ENCODE data around the gene NOS1AP.

NOS1AP gene

GRCh38 chr1:162033428-162033827, 36.1 kb upstream of the NOS1AP start:
- CTCF ChIA-PET, result interaction anchor here (3.0 kb wide), 1 partner anchor 241 kb away, joined by 20 read pairs; no protein-coding TSS in a partner anchor
- POLR2A ChIA-PET, result no interaction called here
- no peak for DNase-seq (ENCODE audit: extremely low spot score)
- TF ChIP-seq ELF4 (IDR thresholded peaks at IDR 0.05), result no peak

GRCh38 chr1:162035241-162035640, 34.2 kb upstream of the NOS1AP start:
- ChIA-PET CTCF (interaction anchor here (1.2 to 3.0 kb wide), 2 partner anchors 13 to 243 kb away, joined by 3 to 20 read pairs; no protein-coding TSS in a partner anchor), POLR2A (no interaction called here)
- DNase-seq (ENCODE audit: extremely low spot score), result no peak
- TF ChIP-seq HDGF (IDR thresholded peaks at IDR 0.05; ENCODE audit: borderline replicate concordance) (no peak), ZNF384 (IDR thresholded peaks at IDR 0.05) (no peak), SP1 (IDR thresholded peaks at IDR 0.05) (no peak), FOXA1 (IDR thresholded peaks at IDR 0.05) (no peak), LEF1 (IDR thresholded peaks at IDR 0.05; ENCODE audit: borderline replicate concordance) (no peak), CTBP1 (IDR thresholded peaks at IDR 0.05; ENCODE audit: borderline replicate concordance) (no peak), NFRKB (IDR thresholded peaks at IDR 0.05) (no peak), FOXK2 (IDR thresholded peaks at IDR 0.05) (no peak), ARNT (IDR thresholded peaks at IDR 0.05) (no peak), BHLHE40 (IDR thresholded peaks at IDR 0.05; ENCODE audit: borderline replicate concordance) (no peak), ELF4 (IDR thresholded peaks at IDR 0.05) (no peak), FOXM1 (IDR thresholded peaks at IDR 0.05; ENCODE audit: borderline replicate concordance) (no peak), TARDBP (IDR thresholded peaks at IDR 0.05) (no peak), SUZ12 (IDR thresholded peaks at IDR 0.05) (no peak), L3MBTL2 (conservative IDR thresholded peaks at IDR 0.05) (no peak), PKNOX1 (IDR thresholded peaks at IDR 0.05) (no peak)

- no peak for TF ChIP-seq SUZ12 (IDR thresholded peaks at IDR 0.05)
- TF ChIP-seq HDGF (IDR thresholded peaks at IDR 0.05; ENCODE audit: borderline replicate concordance), result no peak
- no peak for TF ChIP-seq PKNOX1 (IDR thresholded peaks at IDR 0.05)
- TF ChIP-seq FOXK2 (IDR thresholded peaks at IDR 0.05), result no peak
- no peak for TF ChIP-seq ZNF384 (IDR thresholded peaks at IDR 0.05)
- TF ChIP-seq ARNT (IDR thresholded peaks at IDR 0.05), result no peak
- TF ChIP-seq ELF4 (IDR thresholded peaks at IDR 0.05), result no peak
- TF ChIP-seq TARDBP (IDR thresholded peaks at IDR 0.05), result no peak
- TF ChIP-seq LEF1 (IDR thresholded peaks at IDR 0.05; ENCODE audit: borderline replicate concordance), result no peak
- TF ChIP-seq BHLHE40 (IDR thresholded peaks at IDR 0.05; ENCODE audit: borderline replicate concordance), result no peak
- TF ChIP-seq SP1 (IDR thresholded peaks at IDR 0.05), result no peak
- TF ChIP-seq FOXM1 (IDR thresholded peaks at IDR 0.05; ENCODE audit: borderline replicate concordance), result no peak
- DNase-seq (ENCODE audit: extremely low spot score), result no peak
- ChIA-PET POLR2A (no interaction called here), CTCF (interaction anchor here (0.8 to 1.7 kb wide), 2 partner anchors 13 to 81 kb away, joined by 3 to 16 read pairs; no protein-coding TSS in a partner anchor)
These were observed 33.3 kb upstream of the NOS1AP start for GRCh38 chr1:162036163-162036562.

- POLR2A ChIA-PET, result no interaction called here
- no peak for DNase-seq (ENCODE audit: extremely low spot score)
- TF ChIP-seq HDGF (IDR thresholded peaks at IDR 0.05; ENCODE audit: borderline replicate concordance), result no peak
- no peak for TF ChIP-seq ARNT (IDR thresholded peaks at IDR 0.05)
- no peak for TF ChIP-seq FOXK2 (IDR thresholded peaks at IDR 0.05)
- TF ChIP-seq FOXA1 (IDR thresholded peaks at IDR 0.05), result no peak
- no peak for TF ChIP-seq L3MBTL2 (conservative IDR thresholded peaks at IDR 0.05)
- no peak for TF ChIP-seq SUZ12 (IDR thresholded peaks at IDR 0.05)
- TF ChIP-seq CTBP1 (IDR thresholded peaks at IDR 0.05; ENCODE audit: borderline replicate concordance), result no peak
- no peak for TF ChIP-seq FOXM1 (IDR thresholded peaks at IDR 0.05; ENCODE audit: borderline replicate concordance)
- no peak for TF ChIP-seq BHLHE40 (IDR thresholded peaks at IDR 0.05; ENCODE audit: borderline replicate concordance)
- TF ChIP-seq PKNOX1 (IDR thresholded peaks at IDR 0.05), result no peak
- CTCF ChIA-PET, result interaction anchor here (1.0 to 2.3 kb wide), 2 partner anchors 220 to 246 kb away, joined by 4 to 62 read pairs; no protein-coding TSS in a partner anchor
These were observed 30.9 kb upstream of the NOS1AP start for GRCh38 chr1:162038624-162039023.

GRCh38 chr1:162040001-162040400, 29.5 kb upstream of the NOS1AP start:
- DNase-seq (ENCODE audit: extremely low spot score), result no peak
- ChIA-PET CTCF (interaction anchor here (1.5 kb wide), 1 partner anchor 247 kb away, joined by 5 read pairs; no protein-coding TSS in a partner anchor), POLR2A (no interaction called here)
- no peak for TF ChIP-seq L3MBTL2 (conservative IDR thresholded peaks at IDR 0.05)
- TF ChIP-seq FOXM1 (IDR thresholded peaks at IDR 0.05; ENCODE audit: borderline replicate concordance), result no peak
- TF ChIP-seq FOXK2 (IDR thresholded peaks at IDR 0.05), result no peak
- no peak for TF ChIP-seq HDGF (IDR thresholded peaks at IDR 0.05; ENCODE audit: borderline replicate concordance)
- TF ChIP-seq BHLHE40 (IDR thresholded peaks at IDR 0.05; ENCODE audit: borderline replicate concordance), result no peak
- TF ChIP-seq SUZ12 (IDR thresholded peaks at IDR 0.05), result no peak
- no peak for TF ChIP-seq FOXA1 (IDR thresholded peaks at IDR 0.05)
- TF ChIP-seq SP1 (IDR thresholded peaks at IDR 0.05), result no peak
- TF ChIP-seq NFRKB (IDR thresholded peaks at IDR 0.05), result no peak
- TF ChIP-seq ARNT (IDR thresholded peaks at IDR 0.05), result no peak
- TF ChIP-seq TARDBP (IDR thresholded peaks at IDR 0.05), result no peak
- no peak for TF ChIP-seq ZNF384 (IDR thresholded peaks at IDR 0.05)

GRCh38 chr1:162040657-162041056, 28.8 kb upstream of the NOS1AP start:
- TF ChIP-seq CTBP1 (IDR thresholded peaks at IDR 0.05; ENCODE audit: borderline replicate concordance) (no peak), ARNT (IDR thresholded peaks at IDR 0.05) (no peak), FOXA1 (IDR thresholded peaks at IDR 0.05) (no peak), LEF1 (IDR thresholded peaks at IDR 0.05; ENCODE audit: borderline replicate concordance) (no peak), BHLHE40 (IDR thresholded peaks at IDR 0.05; ENCODE audit: borderline replicate concordance) (no peak), NFRKB (IDR thresholded peaks at IDR 0.05) (no peak), SP1 (IDR thresholded peaks at IDR 0.05) (no peak), ELF4 (IDR thresholded peaks at IDR 0.05) (no peak)
- ChIA-PET POLR2A (no interaction called here), CTCF (interaction anchor here (1.2 to 1.5 kb wide), 2 partner anchors 9 to 248 kb away, joined by 3 to 5 read pairs; no protein-coding TSS in a partner anchor)
- no peak for DNase-seq (ENCODE audit: extremely low spot score)
